Smooth muscle cell (in vitro differentiated cells): ENCODE results near the gene FAM151A. TPM values are rescaled to one million over a fixed set of nuclear protein-coding genes. Genes with fewer than 3 reads are reported as not detected.
A peak's percentile ranks its signal among the peaks of the same experiment; 100 is the strongest.

Experiments
- DNase-seq: peaks from one replicate; lab custom pipeline; 2025; ENCODE audit not compliant: unreplicated experiment; lab: John Stamatoyannopoulos, UW
- H2AFZ ChIP-seq: fragments of 200-600 bp; sonication (generic); 2 replicates; pipeline ENCODE4 v1.6.0; 2016; ENCODE audit warnings: antibody characterized with exemption, low read depth, mild to moderate bottlenecking
- H3F3A ChIP-seq: fragments of 200-600 bp; sonication (generic); 2 replicates; pipeline ENCODE4 v1.6.0; 2017; ENCODE audit warnings: antibody characterized with exemption, low read depth
- H3K27ac ChIP-seq: fragments of 200-600 bp; sonication (generic); 2 replicates; pipeline ENCODE4 v1.5.1; 2016; ENCODE audit warnings: low read depth, mild to moderate bottlenecking
- H3K27me3 ChIP-seq: fragments of 200-600 bp; sonication (generic); 2 replicates; pipeline ENCODE4 v1.6.1; 2016; ENCODE audit warnings: low read depth, mild to moderate bottlenecking
- H3K36me3 ChIP-seq: fragments of 200-600 bp; sonication (generic); 2 replicates; pipeline ENCODE4 v1.5.1; 2016; ENCODE audit warnings: low read depth
- H3K4me1 ChIP-seq: fragments of 200-600 bp; sonication (generic); 2 replicates; pipeline ENCODE4 v1.5.1; 2016; ENCODE audit warnings: low read depth
- H3K4me2 ChIP-seq: fragments of 200-600 bp; sonication (generic); 2 replicates; pipeline ENCODE4 v1.6.0; 2016; ENCODE audit warnings: mild to moderate bottlenecking
- H3K4me3 ChIP-seq: fragments of 200-600 bp; sonication (generic); 2 replicates; pipeline ENCODE4 v1.5.1; 2016; ENCODE audit warnings: mild to moderate bottlenecking
- H3K79me2 ChIP-seq: fragments of 200-600 bp; sonication (generic); 2 replicates; pipeline ENCODE4 v1.6.0; 2016; ENCODE audit warnings: low read depth, mild to moderate bottlenecking
- H3K9ac ChIP-seq: fragments of 200-600 bp; sonication (generic); 2 replicates; pipeline ENCODE4 v1.6.0; 2016; ENCODE audit warnings: low read depth
- H3K9me3 ChIP-seq: fragments of 200-600 bp; sonication (generic); replicated peaks from 2 replicates; pipeline ENCODE4 v1.5.1; 2016; ENCODE audit warnings: low read depth
- H4K20me1 ChIP-seq: fragments of 200-600 bp; sonication (generic); 2 replicates; pipeline ENCODE4 v1.6.0; 2016; ENCODE audit warnings: low read depth
- WGBS: methylation state at CpG from one replicate; pipeline ENCODE4 v1.1.7; 2016; ENCODE audit warnings: low lambda C conversion rate; 5-methylcytosine and 5-hydroxymethylcytosine counted together
- polyA plus RNA-seq: library from polyadenylated mRNA; unstranded; fragments of >200 nt; fragmentation: Nextera tagmentation; extraction: Ambion mirVana; gene quantifications from 2 replicates; pipeline ENCODE4 v1.2.1, GENCODE V29; 2016
- total RNA-seq: library from RNA; depleted of rRNA; stranded (reverse); fragments of >200 nt; gene quantifications from 2 replicates; pipeline ENCODE4 v1.2.3, GENCODE V29; 2014
- TF ChIP-seq, protein P1 (sequence below): fragments of 200-600 bp; sonication (generic); IDR thresholded peaks from 2 replicates; pipeline ENCODE4 v1.5.1; 2017; ENCODE audit warnings: borderline replicate concordance, mild to moderate bottlenecking, antibody characterized with exemption; ENCODE audit not compliant: insufficient read depth, poor library complexity, severe bottlenecking

The FAM151A gene
- total and polyA plus RNA-seq, 2 experiments from 2014 or later = not detected

- no peak overlapping the region for H3K4me2 ChIP-seq
- peaks cover 15% of the 10 kb centered on the region for H3F3A ChIP-seq
- TF ChIP-seq, protein P1, sequence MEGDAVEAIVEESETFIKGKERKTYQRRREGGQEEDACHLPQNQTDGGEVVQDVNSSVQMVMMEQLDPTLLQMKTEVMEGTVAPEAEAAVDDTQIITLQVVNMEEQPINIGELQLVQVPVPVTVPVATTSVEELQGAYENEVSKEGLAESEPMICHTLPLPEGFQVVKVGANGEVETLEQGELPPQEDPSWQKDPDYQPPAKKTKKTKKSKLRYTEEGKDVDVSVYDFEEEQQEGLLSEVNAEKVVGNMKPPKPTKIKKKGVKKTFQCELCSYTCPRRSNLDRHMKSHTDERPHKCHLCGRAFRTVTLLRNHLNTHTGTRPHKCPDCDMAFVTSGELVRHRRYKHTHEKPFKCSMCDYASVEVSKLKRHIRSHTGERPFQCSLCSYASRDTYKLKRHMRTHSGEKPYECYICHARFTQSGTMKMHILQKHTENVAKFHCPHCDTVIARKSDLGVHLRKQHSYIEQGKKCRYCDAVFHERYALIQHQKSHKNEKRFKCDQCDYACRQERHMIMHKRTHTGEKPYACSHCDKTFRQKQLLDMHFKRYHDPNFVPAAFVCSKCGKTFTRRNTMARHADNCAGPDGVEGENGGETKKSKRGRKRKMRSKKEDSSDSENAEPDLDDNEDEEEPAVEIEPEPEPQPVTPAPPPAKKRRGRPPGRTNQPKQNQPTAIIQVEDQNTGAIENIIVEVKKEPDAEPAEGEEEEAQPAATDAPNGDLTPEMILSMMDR = no peak
- no peaks in the 10 kb centered on the region for H3K27me3 ChIP-seq
- WGBS = 87% methylated on average over 4 of the region's 4 CpGs
- no peak overlapping the region for H3K27ac ChIP-seq
- H3K79me2 ChIP-seq = no peaks in the 10 kb centered on the region
- H3K36me3 ChIP-seq = no peaks in the 10 kb centered on the region
- no peaks in the 10 kb centered on the region for H3K4me1 ChIP-seq
- H3K4me3 ChIP-seq = peak overlapping the region; percentile 30
- H4K20me1 ChIP-seq = no peaks in the 10 kb centered on the region
- H3K9ac ChIP-seq = no peak overlapping the region
- H2AFZ ChIP-seq = no peak overlapping the region
- no peaks in the 10 kb centered on the region for H3K9me3 ChIP-seq
- no peak for DNase-seq
Measured at GRCh38 chr1:54565113-54565501, 58.2 kb downstream of the FAM151A start.

DNA sequence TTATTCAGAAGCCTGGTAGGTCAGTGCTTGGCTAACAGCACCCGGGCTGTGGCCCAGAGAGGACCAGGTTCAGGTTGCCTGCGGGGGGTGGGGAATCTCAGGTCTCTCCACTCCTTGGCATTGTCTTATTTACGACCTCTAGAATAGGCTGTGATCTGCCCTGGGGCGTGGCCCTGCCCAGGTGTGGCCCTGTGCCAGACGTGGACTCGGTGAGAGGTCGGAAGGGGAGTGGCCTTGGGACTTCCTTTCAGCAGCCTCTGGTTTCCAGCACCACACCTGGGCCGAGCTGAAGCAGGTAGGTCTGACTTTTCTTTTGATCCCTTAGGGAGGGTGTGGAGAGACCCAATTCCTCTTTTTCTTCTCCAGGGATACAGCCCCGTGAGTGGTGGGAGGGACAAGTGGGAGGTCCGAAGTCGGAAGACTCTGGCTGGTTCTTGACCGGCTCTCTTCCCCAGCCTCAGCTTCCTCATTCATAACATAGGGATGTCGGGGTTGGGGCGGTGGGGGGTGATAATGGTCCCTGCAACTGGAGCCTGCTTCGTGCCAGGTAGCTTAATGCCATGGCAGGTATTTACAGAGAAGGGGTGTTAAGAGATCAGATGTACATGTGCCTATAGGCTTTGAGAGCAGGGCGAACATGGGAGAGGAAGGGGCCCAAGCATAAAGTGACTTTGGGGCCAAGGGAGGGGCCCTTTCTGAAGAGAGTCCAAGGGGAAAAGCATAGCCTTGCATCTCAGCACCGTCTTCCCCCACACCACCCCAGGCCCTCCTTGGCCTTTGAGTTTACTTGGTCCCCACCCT, 58.8 kb downstream of the FAM151A start:
- no peaks in the 10 kb centered on the region for H3K4me1 ChIP-seq
- DNase-seq = no peak
- peaks cover 12% of the 10 kb centered on the region for H3F3A ChIP-seq
- H2AFZ ChIP-seq = no peak overlapping the region
- peak overlapping the region; percentile 30 for H3K4me3 ChIP-seq
- 77% methylated on average over 17 of the region's 17 CpGs for WGBS
- H3K27ac ChIP-seq = no peak overlapping the region
- H3K9ac ChIP-seq = no peak overlapping the region
- H4K20me1 ChIP-seq = no peaks in the 10 kb centered on the region
- no peak overlapping the region for H3K4me2 ChIP-seq
- no peaks in the 10 kb centered on the region for H3K9me3 ChIP-seq
- no peaks in the 10 kb centered on the region for H3K27me3 ChIP-seq
- H3K36me3 ChIP-seq = no peaks in the 10 kb centered on the region
- no peaks in the 10 kb centered on the region for H3K79me2 ChIP-seq
- TF ChIP-seq, protein P1 = no peak

DNA sequence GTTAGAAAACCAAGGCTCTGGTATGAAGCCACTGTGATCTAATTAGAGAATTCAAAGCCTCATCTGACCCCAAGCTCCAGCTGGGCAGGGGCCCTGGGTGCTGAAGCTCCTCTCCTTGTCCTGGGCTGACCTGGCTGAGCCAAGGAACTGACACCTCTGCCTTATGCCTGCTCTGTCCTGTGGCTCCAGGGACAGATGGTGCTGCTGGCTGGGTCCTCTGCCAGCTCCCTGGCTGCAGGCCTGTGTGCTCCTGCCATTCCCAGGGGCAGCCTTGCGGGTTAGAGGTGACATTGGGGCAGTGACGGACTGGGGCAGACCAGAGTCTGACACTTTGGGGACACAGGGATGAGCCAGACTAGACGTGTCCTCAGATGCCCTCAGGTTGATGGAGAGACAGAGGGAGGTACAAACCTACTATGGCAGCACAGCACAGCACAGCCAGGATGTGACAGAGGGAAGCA, 63.5 kb downstream of the FAM151A start:
- Histone ChIP-seq H3K36me3 (no peaks in the 10 kb centered on the region), H3K4me1 (no peaks in the 10 kb centered on the region), H3K79me2 (no peaks in the 10 kb centered on the region), H3K4me3 (no peak overlapping the region), H2AFZ (no peak overlapping the region), H4K20me1 (no peaks in the 10 kb centered on the region), H3F3A (peaks cover 7% of the 10 kb centered on the region), H3K27me3 (no peaks in the 10 kb centered on the region), H3K4me2 (no peak overlapping the region), H3K9me3 (no peaks in the 10 kb centered on the region), H3K9ac (no peak overlapping the region), H3K27ac (no peak overlapping the region)
- WGBS = 94% methylated on average over 3 of the region's 3 CpGs
- no peak for DNase-seq
- TF ChIP-seq, protein P1 = no peak

Other genes with a start within 250 kb of the FAM151A start
- 30.1 and 42.3 TPM in 2 replicates for gene SSBP3, start 217.1 kb downstream of the FAM151A start, total RNA-seq
- gene SSBP3, start 217.1 kb downstream of the FAM151A start, polyA plus RNA-seq = 23.6 and 26.5 TPM in 2 replicates
- 4.8 TPM in 2 replicates for gene ACOT11, start 75.3 kb downstream of the FAM151A start, total RNA-seq
- 1.6 and 8.8 TPM in 2 replicates for gene ACOT11, start 75.3 kb downstream of the FAM151A start, polyA plus RNA-seq
- gene MROH7, start 18.3 kb upstream of the FAM151A start, total RNA-seq = 0.58 and 0.76 TPM in 2 replicates
- 0.33 and 0.35 TPM in 2 replicates for gene MROH7, start 18.3 kb upstream of the FAM151A start, polyA plus RNA-seq
- 12.6 and 14.7 TPM in 2 replicates for gene TTC4, start 92.3 kb upstream of the FAM151A start, total RNA-seq
- 27.3 and 27.4 TPM in 2 replicates for gene TTC4, start 92.3 kb upstream of the FAM151A start, polyA plus RNA-seq
- 1.7 and 4.1 TPM in 2 replicates for gene PARS2, start 141.0 kb upstream of the FAM151A start, total RNA-seq
- gene PARS2, start 141.0 kb upstream of the FAM151A start, polyA plus RNA-seq = 4.5 and 5.7 TPM in 2 replicates
- 1.3 TPM in 2 replicates for gene TTC22, start 177.8 kb upstream of the FAM151A start, total RNA-seq
- 0.50 and 2.5 TPM in 2 replicates for gene TTC22, start 177.8 kb upstream of the FAM151A start, polyA plus RNA-seq